Neuron (in vitro differentiated cells): ENCODE measurements around the gene POLH.

ENCODE experiments used
- H2AFZ ChIP-seq: one replicate; pipeline ENCODE4 v1.6.1; 2013; ENCODE audit warnings: low read depth, mild to moderate bottlenecking, inconsistent platforms, low read length, moderate library complexity
- H3K27me3 ChIP-seq: one replicate; pipeline ENCODE4 v1.6.1; 2013; ENCODE audit warnings: low read length; ENCODE audit not compliant: insufficient read depth
- H3K36me3 ChIP-seq: one replicate; pipeline ENCODE4 v1.6.1; 2013; ENCODE audit warnings: low read length; ENCODE audit not compliant: insufficient read depth
- H3K4me1 ChIP-seq: one replicate; pipeline ENCODE4 v1.6.1; 2013; ENCODE audit warnings: low read length; ENCODE audit not compliant: insufficient read depth
- H3K4me3 ChIP-seq: 2 replicates; pipeline ENCODE4 v1.5.1; 2013; ENCODE audit warnings: mild to moderate bottlenecking, low read length, moderate library complexity
- H3K9me3 ChIP-seq: one replicate; pipeline ENCODE4 v1.6.1; 2013; ENCODE audit warnings: low read length

Gene POLH

DNA sequence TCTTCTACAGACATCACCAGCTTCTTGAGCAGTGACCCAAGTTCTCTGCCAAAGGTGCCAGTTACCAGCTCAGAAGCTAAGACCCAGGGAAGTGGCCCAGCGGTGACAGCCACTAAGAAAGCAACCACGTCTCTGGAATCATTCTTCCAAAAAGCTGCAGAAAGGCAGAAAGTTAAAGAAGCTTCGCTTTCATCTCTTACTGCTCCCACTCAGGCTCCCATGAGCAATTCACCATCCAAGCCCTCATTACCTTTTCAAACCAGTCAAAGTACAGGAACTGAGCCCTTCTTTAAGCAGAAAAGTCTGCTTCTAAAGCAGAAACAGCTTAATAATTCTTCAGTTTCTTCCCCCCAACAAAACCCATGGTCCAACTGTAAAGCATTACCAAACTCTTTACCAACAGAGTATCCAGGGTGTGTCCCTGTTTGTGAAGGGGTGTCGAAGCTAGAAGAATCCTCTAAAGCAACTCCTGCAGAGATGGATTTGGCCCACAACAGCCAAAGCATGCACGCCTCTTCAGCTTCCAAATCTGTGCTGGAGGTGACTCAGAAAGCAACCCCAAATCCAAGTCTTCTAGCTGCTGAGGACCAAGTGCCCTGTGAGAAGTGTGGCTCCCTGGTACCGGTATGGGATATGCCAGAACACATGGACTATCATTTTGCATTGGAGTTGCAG, 37.9 kb downstream of the POLH start:
- Histone ChIP-seq H3K4me1 (no peaks in the 10 kb centered on the region), H2AFZ (no peak overlapping the region), H3K36me3 (peaks cover 35% of the 10 kb centered on the region), H3K27me3 (no peaks in the 10 kb centered on the region), H3K9me3 (no peaks in the 10 kb centered on the region), H3K4me3 (no peak overlapping the region)

DNA sequence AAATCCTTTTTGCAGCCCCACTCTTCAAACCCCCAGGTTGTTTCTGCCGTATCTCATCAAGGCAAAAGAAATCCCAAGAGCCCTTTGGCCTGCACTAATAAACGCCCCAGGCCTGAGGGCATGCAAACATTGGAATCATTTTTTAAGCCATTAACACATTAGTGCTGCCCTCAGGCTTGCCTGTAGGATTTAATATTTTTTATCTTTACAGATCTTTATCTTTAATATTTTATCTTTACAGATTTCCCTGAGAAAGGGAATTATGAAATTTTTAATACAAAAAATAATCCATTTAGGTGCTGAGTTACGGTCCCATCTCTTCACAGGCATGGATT, 38.4 kb downstream of the POLH start:
- H3K4me1 ChIP-seq = no peaks in the 10 kb centered on the region
- H3K36me3 ChIP-seq = peaks cover 36% of the 10 kb centered on the region
- no peaks in the 10 kb centered on the region for H3K27me3 ChIP-seq
- no peak overlapping the region for H3K4me3 ChIP-seq
- no peaks in the 10 kb centered on the region for H3K9me3 ChIP-seq
- no peak overlapping the region for H2AFZ ChIP-seq

DNA sequence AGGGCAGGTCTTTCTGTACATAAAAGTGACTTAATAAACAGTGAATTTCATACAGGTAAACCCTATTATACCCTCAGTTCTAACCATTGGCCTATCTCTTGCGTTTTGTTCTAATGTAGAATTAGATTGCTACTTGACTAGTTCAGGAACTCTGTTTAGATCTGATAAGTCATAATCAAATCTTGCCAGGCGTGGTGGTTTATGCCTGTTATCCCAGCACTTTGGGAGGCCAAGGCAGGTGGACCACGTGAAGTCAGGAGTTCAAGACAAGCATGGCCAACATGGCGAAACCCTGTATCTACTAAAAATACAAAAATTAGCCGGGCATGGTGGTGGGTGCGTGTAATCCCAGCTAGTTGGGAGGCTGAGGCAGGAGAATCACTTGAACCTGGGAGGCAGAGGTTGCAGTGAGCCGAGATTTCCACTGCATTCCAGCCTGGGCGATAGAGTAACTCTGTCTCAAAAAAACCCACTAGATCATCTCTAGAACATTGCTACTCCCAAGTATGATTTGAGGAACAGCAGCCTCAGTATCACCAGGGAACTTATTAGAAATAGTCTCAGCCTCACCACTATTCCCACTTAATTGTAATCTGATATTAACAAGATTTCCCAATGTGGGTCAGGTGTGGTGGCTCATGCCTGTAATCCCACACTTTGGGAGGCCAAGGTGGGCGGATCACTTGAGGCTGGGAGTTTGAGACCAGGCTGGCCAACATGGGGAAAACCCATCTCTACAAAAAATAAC, 40.9 kb downstream of the POLH start:
- peaks cover 41% of the 10 kb centered on the region for H3K36me3 ChIP-seq

GRCh38 chr6:43621078-43621835, 45.3 kb downstream of the POLH start:
- Histone ChIP-seq H3K36me3 (peaks cover 57% of the 10 kb centered on the region), H3K4me1 (no peaks in the 10 kb centered on the region), H3K27me3 (no peaks in the 10 kb centered on the region), H2AFZ (no peak overlapping the region), H3K9me3 (no peaks in the 10 kb centered on the region), H3K4me3 (no peak overlapping the region)

More for the DNA sequence above, 40.9 kb downstream of the POLH start:
- no peak overlapping the region for H2AFZ ChIP-seq
- no peaks in the 10 kb centered on the region for H3K9me3 ChIP-seq
- H3K27me3 ChIP-seq = no peaks in the 10 kb centered on the region
- no peaks in the 10 kb centered on the region for H3K4me1 ChIP-seq
- no peak overlapping the region for H3K4me3 ChIP-seq

DNA sequence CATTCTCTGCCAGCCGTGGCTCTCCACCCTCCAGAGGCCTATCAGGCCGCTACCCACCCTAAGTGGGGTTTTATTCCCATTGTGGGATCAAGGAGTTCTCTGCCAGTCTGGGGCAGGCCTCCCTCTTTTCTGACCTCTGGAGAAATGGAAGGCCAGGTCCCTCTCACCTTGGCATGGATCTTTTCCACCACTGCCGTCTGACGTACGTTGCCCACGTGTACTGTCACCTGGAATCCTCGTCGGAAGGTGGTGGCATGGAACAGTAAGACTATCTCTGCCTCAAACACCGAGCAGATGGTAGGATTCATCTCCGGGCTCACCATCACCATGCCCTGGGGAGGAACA, 45.8 kb downstream of the POLH start:
- Histone ChIP-seq H3K9me3 (no peaks in the 10 kb centered on the region), H3K4me3 (no peak overlapping the region), H3K36me3 (peaks cover 58% of the 10 kb centered on the region), H3K4me1 (no peaks in the 10 kb centered on the region), H2AFZ (no peak overlapping the region), H3K27me3 (no peaks in the 10 kb centered on the region)

DNA sequence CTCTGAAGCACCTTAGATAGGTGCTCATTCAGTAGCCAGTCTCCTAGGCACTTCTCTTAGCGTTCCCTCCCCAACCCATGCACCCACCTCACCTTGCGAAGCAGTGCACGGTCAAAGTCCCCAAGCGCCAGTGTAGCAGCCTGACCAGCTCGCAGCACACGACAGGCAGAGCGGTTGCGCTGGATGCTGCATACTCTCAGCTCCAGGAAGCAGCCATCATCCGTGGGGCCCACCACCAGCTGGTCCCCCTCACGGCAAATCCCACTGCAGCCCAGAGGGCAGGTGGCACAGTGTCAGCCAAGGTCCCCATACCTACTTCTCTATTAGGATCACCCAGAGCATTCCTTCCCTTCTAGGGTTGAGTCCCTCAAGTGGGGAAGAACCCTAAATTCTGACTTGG, 46.6 kb downstream of the POLH start:
- Histone ChIP-seq H3K27me3 (no peaks in the 10 kb centered on the region), H3K9me3 (no peaks in the 10 kb centered on the region), H3K36me3 (peaks cover 58% of the 10 kb centered on the region), H3K4me3 (no peak overlapping the region), H2AFZ (no peak overlapping the region), H3K4me1 (no peaks in the 10 kb centered on the region)

DNA sequence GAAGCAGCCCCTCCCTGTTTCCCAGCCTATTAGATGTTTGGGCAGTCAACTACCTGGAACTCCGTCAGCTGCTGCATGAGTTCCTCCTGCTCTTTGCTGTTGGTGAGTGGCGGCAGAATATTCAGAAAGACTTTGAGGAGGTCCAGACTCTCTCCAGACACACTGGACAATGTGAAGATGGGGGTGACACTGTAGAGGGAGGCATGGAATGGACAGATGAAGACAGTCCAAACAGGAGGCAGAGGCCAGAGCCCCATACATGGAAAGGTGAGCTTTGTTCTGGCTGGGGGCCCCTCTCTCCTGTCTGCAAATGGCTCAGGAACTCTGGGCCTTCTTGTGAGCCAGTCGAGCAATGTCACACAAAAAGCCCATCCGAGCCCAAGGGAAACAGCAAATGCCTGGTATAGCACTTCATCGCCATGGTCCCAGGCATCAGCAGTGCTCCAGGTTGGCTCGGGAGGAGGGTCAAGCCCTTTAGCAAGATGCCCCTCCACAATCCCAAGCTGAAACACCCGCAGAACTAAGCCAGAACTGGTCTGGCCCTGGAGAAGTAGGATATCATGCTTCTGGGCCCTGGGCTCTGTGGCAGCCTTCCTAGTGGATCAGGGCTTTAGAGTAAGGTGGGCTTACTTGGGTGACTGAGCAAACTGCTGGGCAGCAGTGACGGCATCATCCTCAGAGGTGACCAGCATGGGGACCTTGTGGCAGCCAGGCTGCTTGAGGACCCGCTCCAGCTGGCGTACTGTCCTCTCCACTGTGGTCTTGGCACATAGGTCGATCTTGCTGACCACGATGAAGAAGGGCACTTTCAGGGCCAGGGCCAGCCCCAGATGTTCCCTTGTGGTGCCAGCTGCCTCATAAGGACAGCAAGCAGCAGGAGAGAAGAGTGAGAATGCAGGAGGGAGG, 48.1 kb downstream of the POLH start:
- Histone ChIP-seq H3K36me3 (peaks cover 58% of the 10 kb centered on the region), H2AFZ (no peak overlapping the region), H3K27me3 (no peaks in the 10 kb centered on the region), H3K4me1 (peaks cover 5% of the 10 kb centered on the region), H3K4me3 (no peak overlapping the region), H3K9me3 (no peaks in the 10 kb centered on the region)

DNA sequence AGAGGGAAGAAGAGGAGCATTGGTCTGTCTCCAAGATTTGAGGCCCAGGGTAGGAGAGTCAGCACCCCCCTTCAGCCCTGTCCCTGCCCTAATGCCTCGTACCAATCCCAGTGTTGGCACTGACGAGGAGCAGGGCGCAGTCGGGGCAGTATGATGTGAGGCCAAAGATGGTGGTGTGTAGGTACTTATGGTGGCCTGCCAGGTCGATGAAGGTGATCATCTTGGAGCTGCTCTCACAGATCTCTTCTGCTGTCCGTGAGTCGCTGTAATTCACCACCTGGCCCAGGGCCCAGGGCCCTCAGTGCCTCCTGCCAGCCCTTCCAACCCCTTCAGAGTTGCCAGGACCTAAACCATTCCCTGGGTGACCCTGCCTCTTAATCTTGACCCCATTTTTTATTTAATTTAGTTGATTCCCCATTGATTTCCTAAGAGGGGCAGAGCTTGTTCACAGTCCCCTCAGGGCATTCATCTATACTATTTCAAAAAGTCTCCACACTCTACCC, 48.9 kb downstream of the POLH start:
- Histone ChIP-seq H3K4me3 (no peak overlapping the region), H3K4me1 (peaks cover 5% of the 10 kb centered on the region), H3K36me3 (peaks cover 53% of the 10 kb centered on the region), H2AFZ (no peak overlapping the region), H3K9me3 (no peaks in the 10 kb centered on the region), H3K27me3 (no peaks in the 10 kb centered on the region)

DNA sequence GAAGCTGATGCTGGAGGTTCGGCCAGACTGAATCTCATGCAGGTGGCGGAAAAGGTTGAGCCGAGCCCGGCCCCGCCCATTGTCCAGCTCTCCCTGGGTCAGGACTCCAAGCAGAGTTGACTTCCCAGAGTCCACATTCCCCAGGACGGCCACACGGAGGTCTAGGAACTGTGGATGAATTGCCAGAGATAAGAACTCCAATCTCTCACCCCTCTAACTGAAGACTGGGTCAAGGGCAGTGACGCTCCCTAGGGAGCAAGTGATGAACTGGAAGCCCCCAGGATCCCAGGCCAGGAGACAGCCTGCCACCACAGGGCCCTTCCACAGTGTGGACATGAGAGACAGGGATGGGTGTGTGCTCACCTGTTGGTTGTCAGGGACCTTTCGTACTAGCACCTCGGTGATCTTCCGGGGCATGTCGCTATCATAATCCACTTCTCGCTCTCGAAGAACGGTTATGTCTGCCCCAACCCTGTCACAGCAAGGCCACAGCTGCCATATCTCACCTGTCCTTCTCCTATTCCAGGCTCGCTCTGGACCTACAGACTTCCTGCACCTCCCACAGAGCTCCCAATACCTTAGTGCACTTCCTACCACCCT, 49.5 kb downstream of the POLH start:
- Histone ChIP-seq H3K27me3 (no peaks in the 10 kb centered on the region), H2AFZ (no peak overlapping the region), H3K4me1 (peaks cover 9% of the 10 kb centered on the region), H3K4me3 (no peak overlapping the region), H3K9me3 (no peaks in the 10 kb centered on the region), H3K36me3 (peaks cover 48% of the 10 kb centered on the region)

DNA sequence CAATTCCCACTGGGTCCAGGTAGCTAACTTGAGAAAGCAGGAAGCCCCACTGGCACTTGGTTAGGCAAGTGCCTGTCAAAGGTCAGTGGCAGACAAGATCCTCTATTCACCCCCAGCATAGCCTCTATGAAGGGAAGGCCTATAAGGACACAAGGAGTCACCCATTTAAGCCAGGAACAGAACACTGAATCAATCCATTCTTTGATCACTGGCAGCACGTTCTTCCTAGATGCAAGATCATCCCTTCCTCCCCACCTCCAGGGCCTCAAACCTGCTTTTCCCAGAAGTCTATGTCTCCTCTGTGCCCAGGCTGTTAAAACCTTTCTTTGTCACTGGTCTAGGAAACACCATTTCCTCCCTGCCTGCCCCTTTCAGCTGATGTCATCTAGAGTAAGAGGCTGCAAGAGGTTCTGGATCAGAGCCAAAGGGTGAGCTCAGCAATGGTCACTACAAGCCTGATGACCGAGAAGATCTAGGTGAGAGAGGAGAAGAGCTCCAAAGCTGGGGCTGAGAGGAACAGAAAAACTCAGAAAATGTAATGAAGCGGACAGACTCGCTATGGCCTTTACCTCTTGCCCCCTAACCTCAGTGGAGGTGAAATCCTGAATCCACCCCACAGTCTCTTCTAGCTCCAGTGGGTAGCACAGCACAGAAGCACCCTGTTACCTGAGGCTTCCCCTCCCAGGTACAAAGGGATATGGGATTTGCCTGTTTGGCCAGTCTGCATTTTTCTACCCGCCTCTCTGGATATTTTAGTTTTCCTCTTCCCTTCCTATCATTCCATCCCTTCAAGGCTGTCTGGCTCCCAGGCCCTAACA, 51.2 kb downstream of the POLH start:
- Histone ChIP-seq H3K36me3 (peaks cover 38% of the 10 kb centered on the region), H3K27me3 (no peaks in the 10 kb centered on the region), H2AFZ (no peak overlapping the region), H3K9me3 (no peaks in the 10 kb centered on the region), H3K4me1 (peaks cover 9% of the 10 kb centered on the region), H3K4me3 (no peak overlapping the region)

DNA sequence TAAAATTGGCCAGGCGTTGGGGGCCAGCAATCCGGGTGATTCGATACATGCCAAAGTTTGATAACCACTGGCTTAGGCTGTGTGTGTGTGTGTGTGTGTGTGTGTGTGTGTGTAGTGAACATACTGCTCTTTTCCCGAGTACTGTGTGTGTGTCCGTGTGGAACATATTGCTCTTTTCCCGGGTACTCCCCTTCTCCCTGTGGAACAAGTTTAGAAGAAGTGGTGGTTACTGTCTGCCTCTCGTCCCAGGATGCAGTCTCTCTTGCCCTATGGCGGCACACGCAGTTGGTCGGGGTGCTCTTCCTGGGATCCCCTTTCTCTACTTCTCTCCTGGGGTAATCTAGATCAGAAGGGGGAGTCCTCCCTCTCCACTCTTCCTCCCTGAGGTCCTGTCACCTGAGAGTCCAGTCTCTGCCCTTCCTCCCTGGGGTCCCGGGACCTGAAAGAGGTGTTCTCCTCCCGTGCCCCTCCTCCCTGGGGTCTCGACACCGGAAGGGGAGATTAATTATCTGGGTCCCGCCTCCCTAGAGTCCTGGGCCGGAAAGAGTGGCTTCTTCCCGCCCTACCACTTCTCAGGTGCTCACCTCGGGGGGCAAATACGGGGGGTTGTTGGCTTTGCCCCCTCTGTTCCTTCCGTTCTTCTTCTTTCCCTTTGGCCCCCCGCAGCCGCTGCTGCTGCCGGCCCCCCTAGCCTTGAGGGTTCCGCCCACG, 52.6 kb downstream of the POLH start:
- no peaks in the 10 kb centered on the region for H3K9me3 ChIP-seq
- peak overlapping the region; percentile 76 for H3K4me3 ChIP-seq
- no peaks in the 10 kb centered on the region for H3K27me3 ChIP-seq
- H2AFZ ChIP-seq = peak overlapping the region; percentile 75
- peaks cover 26% of the 10 kb centered on the region for H3K36me3 ChIP-seq
- peaks cover 9% of the 10 kb centered on the region for H3K4me1 ChIP-seq
